MG63 (cell line): ENCODE measurements around the gene CYP4F8. TPM values are rescaled to one million over a fixed set of nuclear protein-coding genes. Genes with fewer than 3 reads are reported as not detected.
A peak's percentile ranks its signal among the peaks of the same experiment; 100 is the strongest.
"Not testable (repeated sequence)": the region's sequence is repeated elsewhere in the genome, so short reads cannot be mapped to it uniquely, and the experiment has no call there.

Source experiments
- DNase-seq: peaks from one replicate; pipeline ENCODE4 v3.0.0-alpha.2; 2020
- H3K27me3 ChIP-seq: fragments of 250-450 bp; sonication (Bioruptor Pico); 2 replicates; pipeline ENCODE4 v1.5.1; 2020; ENCODE audit warnings: mild to moderate bottlenecking, moderate library complexity
- H3K36me3 ChIP-seq: fragments of 250-450 bp; sonication (Bioruptor Pico); 2 replicates; pipeline ENCODE4 v1.5.1; 2020; ENCODE audit warnings: mild to moderate bottlenecking, moderate library complexity
- H3K4me3 ChIP-seq: fragments of 250-450 bp; sonication (Bioruptor Pico); 2 replicates; pipeline ENCODE4 v1.5.1; 2020; ENCODE audit warnings: mild to moderate bottlenecking, moderate library complexity
- H3K9me3 ChIP-seq: fragments of 250-450 bp; sonication (Bioruptor Pico); 2 replicates; pipeline ENCODE4 v1.5.1; 2020; ENCODE audit warnings: mild to moderate bottlenecking, moderate library complexity
- total RNA-seq: library from RNA; depleted of rRNA; stranded (reverse); fragments of >200 nt; shearing (Covaris generic); gene quantifications from 2 replicates; pipeline ENCODE4 v1.2.3, GENCODE V29; 2014; ENCODE audit warnings: low replicate concordance

The CYP4F8 gene
- total RNA-seq, 1 experiment from 2014 or later: not detected

DNA sequence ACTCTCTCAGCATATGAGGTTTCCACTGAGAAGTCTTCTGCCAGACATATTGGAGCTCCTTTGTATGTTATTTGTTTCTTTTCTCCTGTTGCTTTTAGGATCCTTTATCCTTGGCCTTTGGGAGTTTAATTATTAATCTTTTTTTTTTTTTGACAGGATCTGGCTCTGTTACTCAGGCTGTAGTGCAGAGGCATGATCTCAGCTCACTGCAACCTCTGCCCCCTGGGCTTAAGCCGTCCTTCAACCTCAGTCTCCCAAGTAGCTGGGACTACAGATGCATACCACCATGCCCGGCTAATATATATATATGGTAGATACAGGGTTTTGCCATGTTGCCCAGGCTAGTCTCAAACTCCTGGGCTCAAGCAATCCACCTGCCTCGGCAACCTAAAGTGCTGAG is 19.1 kb downstream of the CYP4F8 start:
- no peak for DNase-seq
- 0 out of 2 replicates have a peak, but pooled peaks cover 4% of the 10 kb centered on the region for H3K9me3 ChIP-seq
- no peaks in the 10 kb centered on the region for H3K36me3 ChIP-seq
- no peak overlapping the region for H3K4me3 ChIP-seq
- H3K27me3 ChIP-seq: no peaks in the 10 kb centered on the region; the same call in none of the 2 replicates

DNA sequence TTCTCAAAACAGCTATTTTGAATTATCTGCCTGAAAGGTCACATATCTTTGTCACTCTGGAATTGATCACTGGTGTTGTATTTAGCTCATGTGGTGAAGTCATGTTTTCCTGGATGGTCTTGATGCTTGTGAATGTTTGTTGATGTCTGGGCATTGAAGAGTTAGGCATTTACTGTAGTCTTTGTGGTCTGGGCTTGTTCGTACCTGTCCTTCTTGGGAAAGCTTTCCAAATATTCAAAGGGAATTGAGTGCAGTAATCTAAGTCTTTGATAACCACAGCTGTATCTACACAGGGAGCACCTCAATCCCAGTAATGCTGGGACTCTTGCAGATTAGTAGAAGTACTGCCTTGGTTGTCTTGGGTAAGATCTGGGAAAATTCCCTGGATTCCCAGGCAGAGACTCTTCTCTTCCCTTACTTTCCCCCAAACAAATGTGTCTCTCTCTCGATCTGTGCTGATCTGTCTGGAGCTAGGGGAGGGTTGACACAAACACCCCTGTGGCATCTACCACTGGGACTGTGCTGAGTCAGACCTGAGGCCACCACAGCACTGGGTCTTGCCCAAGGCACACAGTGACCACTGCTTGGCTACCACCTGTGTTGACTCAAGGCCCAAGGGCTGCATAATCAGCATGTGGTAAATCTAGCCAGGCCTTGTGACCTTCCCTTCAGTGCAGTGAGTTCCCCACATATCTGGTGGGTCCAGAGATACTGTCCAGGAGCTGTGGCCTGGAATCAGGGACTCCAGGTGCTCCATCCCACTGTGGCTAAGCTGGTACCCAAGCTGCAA is 20.2 kb downstream of the CYP4F8 start:
- no peak for DNase-seq
- H3K9me3 ChIP-seq: 0 out of 2 replicates have a peak, but pooled peaks cover 4% of the 10 kb centered on the region
- H3K36me3 ChIP-seq: no peaks in the 10 kb centered on the region
- no peaks in the 10 kb centered on the region; the same call in none of the 2 replicates for H3K27me3 ChIP-seq
- no peak overlapping the region for H3K4me3 ChIP-seq

GRCh38 chr19:15636026-15636425 is 21.0 kb downstream of the CYP4F8 start:
- DNase-seq: no peak
- Histone ChIP-seq H3K9me3 (0 out of 2 replicates have a peak, but pooled peaks cover 4% of the 10 kb centered on the region), H3K4me3 (no peak overlapping the region), H3K36me3 (no peaks in the 10 kb centered on the region), H3K27me3 (no peaks in the 10 kb centered on the region; the same call in none of the 2 replicates)

DNA sequence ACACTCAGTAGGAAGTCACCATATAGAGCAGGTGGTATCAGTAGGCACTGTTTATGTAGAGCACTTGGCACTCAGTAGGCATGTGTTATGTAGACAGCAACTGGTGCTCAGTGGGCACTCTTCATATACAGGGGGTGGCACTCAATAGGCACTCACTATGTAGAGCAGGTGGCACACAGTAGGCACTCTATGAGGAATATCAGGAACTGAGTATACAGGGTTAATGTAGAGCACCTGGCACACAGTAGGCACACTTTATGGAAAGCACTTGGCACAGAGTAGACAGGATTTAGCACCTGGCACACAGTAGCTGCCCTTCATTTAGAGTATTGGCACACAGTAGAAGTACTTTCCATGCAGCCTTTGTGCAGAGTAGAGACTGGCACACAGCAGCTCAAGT is 24.6 kb downstream of the CYP4F8 start:
- Histone ChIP-seq H3K9me3 (no peaks in the 10 kb centered on the region), H3K4me3 (no peak overlapping the region), H3K27me3 (no peaks in the 10 kb centered on the region; the same call in none of the 2 replicates), H3K36me3 (no peaks in the 10 kb centered on the region)
- DNase-seq: no peak

- Histone ChIP-seq H3K36me3 (no peaks in the 10 kb centered on the region), H3K27me3 (no peaks in the 10 kb centered on the region; the same call in none of the 2 replicates), H3K9me3 (no peaks in the 10 kb centered on the region), H3K4me3 (no peak within 1 kb of the TSS)
- peak; percentile 53 for DNase-seq
Measured at GRCh38 chr19:15640294-15640903, 25.4 kb downstream of the CYP4F8 start, which contains the start of gene CYP4F3. CYP4F3 (plus strand) TSS chr19:15640897; CDS start chr19:15641416, 519 bp downstream.

DNA sequence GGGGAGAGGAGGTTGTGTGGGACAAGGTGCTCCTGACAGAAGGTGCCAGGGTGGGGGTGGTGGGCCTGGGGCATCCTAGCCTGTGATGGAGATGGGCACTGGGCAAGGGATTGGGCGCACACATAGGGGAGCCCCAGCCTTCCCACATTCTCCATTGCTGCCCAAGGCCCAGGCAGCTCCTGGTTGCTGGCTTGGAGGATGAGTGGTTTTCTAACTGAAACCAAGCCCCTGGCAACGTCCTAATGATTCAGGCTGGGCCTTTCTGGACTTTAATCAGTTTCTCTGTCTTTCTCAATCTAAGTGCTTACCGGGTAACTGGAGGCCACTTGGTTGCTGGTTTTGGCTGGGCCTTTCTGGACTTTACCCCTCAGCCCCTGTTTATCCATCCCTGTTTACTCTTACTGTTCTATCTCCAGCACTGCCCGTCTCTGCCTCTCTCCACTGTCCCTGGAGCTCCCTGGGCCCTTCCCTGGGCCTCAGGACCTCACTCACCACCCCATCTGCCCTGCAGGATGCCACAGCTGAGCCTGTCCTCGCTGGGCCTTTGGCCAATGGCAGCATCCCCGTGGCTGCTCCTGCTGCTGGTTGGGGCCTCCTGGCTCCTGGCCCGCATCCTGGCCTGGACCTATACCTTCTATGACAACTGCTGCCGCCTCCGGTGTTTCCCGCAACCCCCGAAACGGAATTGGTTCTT is 26.0 kb downstream of the CYP4F8 start:
- no peak for DNase-seq
- Histone ChIP-seq H3K4me3 (no peak overlapping the region), H3K27me3 (no peaks in the 10 kb centered on the region; the same call in none of the 2 replicates), H3K36me3 (no peaks in the 10 kb centered on the region), H3K9me3 (no peaks in the 10 kb centered on the region)

DNA sequence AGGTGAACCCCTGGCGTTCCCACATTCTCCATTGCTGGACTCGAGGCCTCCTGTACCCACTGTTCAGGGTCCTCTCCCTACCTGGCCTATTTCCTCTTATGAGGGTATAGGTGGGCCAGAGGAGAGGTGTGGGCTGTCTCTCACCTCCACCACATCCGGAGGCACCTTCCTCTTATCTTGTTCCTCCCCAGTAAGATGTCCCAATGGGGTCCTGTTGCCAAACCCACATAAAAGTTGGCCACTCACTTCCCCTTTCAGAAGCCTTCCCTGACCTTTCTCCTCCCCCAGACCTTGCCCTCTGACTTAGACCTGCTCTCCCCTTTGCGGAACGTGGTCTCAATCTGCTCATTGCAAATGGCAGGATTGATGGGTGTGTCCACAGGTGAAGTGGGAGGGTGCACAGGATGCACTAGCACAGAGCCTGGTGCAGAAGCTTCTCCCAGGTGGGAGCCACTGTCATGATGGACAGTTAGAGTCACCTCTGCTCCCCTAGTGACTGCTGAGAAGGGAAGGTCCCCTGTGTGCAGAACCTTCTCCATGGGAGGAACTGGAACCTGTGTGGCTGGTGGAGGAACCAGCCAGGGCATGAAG is 27.0 kb downstream of the CYP4F8 start:
- Histone ChIP-seq H3K36me3 (no peaks in the 10 kb centered on the region), H3K27me3 (no peaks in the 10 kb centered on the region; the same call in 1 of the 2 replicates), H3K4me3 (no peak overlapping the region), H3K9me3 (no peaks in the 10 kb centered on the region)
- no peak for DNase-seq

- no peak for DNase-seq
- Histone ChIP-seq H3K4me3 (no peak overlapping the region), H3K9me3 (no peaks in the 10 kb centered on the region), H3K36me3 (no peaks in the 10 kb centered on the region), H3K27me3 (no peaks in the 10 kb centered on the region)
Measured at GRCh38 chr19:15642807-15643206, 27.8 kb downstream of the CYP4F8 start.

DNA sequence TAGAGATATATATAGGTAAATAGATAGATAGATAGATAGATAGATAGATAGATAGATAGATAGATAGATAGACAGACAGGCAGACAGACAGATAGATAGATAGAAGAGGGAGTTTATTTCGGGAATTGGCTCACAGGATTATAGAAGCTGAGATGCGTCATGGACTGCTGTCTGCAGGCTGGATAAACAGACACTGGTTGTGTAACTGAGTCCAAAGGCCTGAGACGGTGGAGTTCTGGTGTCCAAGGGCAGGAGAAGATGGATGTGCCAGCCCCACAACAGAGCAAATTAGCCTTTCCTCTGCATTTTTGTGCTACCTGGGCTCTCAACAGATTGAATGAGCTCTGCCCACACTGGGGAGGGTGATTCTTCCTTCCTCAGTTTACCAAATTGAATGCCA is 28.4 kb downstream of the CYP4F8 start:
- no peaks in the 10 kb centered on the region for H3K9me3 ChIP-seq
- DNase-seq: no peak
- H3K4me3 ChIP-seq: no peak overlapping the region
- no peaks in the 10 kb centered on the region for H3K36me3 ChIP-seq
- no peaks in the 10 kb centered on the region for H3K27me3 ChIP-seq

- H3K4me3 ChIP-seq: no peak overlapping the region
- H3K36me3 ChIP-seq: no peaks in the 10 kb centered on the region
- H3K9me3 ChIP-seq: no peaks in the 10 kb centered on the region
- DNase-seq: no peak
- H3K27me3 ChIP-seq: no peaks in the 10 kb centered on the region
Measured at GRCh38 chr19:15644066-15644741, 29.2 kb downstream of the CYP4F8 start.

DNA sequence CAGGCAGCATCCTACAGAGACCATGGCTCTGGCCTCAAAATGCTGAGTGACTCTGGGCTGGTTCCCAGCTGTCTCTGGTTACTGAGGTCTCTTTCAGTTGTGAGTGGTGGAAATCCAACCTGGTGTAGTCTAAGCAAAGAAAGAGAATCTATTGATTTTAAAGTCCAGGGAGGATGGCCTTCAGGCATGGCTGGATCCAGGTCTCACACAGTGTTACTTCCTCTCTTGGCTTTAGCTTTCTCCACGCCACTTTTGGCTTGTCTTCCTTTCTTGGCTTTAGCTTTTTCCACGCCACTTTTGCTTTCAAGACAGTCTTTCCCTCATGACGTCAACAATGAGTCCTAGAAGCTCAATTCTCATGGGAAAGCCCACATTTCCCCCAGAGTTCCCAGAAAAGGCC is 29.8 kb downstream of the CYP4F8 start:
- no peak for DNase-seq
- no peaks in the 10 kb centered on the region for H3K27me3 ChIP-seq
- no peak overlapping the region for H3K4me3 ChIP-seq
- no peaks in the 10 kb centered on the region for H3K9me3 ChIP-seq
- H3K36me3 ChIP-seq: no peaks in the 10 kb centered on the region

DNA sequence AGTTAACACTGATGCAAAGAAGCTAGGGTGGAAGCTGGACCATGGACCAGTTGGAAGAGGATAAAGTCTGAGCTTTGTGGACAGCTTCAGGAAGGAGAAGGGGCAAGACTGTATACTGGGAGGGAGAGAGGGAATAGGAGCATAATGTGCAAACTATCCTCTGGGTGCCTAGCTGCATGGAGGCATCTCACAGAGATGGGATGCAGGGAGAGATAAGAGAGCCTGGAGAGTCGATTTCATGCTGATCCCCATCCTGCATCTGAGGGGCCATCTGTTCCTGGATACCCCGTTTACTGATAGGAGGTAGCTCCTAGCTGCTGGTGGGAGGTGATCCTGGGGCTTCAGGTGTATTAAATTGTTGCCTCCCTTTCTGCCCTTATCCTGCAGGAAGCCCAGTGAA is 34.5 kb downstream of the CYP4F8 start:
- no peaks in the 10 kb centered on the region for H3K9me3 ChIP-seq
- H3K36me3 ChIP-seq: no peaks in the 10 kb centered on the region
- no peak for DNase-seq
- H3K27me3 ChIP-seq: peaks cover 4% of the 10 kb centered on the region
- no peak overlapping the region for H3K4me3 ChIP-seq

- not testable (repeated sequence) for H3K27me3 ChIP-seq, H3K4me3 ChIP-seq, H3K9me3 ChIP-seq, DNase-seq, H3K36me3 ChIP-seq
Measured at GRCh38 chr19:15650123-15650522, 35.1 kb downstream of the CYP4F8 start.

- H3K27me3 ChIP-seq: peaks cover 20% of the 10 kb centered on the region
- no peak for DNase-seq
- H3K36me3 ChIP-seq: no peaks in the 10 kb centered on the region
- no peaks in the 10 kb centered on the region for H3K9me3 ChIP-seq
- no peak overlapping the region for H3K4me3 ChIP-seq
Measured at GRCh38 chr19:15651791-15652190, 36.8 kb downstream of the CYP4F8 start.

DNA sequence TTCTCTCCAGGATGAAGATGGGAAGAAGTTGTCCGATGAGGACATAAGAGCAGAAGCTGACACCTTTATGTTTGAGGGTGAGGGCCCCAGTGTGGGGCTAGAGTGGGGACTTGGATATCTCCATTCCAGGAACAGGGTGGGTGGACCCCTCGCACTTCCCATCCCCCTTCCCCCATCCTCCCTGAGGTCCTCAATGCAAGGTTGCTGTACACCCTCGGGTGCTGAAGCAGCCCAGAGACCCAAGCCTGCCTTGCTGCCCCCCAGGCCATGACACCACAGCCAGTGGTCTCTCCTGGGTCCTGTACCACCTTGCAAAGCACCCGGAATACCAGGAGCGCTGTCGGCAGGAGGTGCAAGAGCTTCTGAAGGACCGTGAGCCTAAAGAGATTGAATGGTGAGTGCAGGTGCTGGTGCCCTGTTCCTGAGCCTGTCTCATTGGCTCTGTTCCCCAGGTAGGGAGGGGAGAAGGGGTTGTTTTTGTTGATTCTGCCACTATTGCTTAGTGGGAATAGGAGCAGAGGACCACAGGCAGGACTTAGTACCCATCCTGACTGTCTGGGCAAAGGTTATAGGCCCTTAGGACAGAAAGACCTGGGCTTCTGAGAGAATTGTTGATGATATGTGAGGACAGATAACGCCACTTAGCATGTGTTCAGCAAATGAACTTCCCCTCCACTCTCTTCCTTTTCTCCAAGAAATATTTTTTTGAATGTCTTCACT is 37.7 kb downstream of the CYP4F8 start:
- H3K9me3 ChIP-seq: no peaks in the 10 kb centered on the region
- no peak for DNase-seq
- peaks cover 27% of the 10 kb centered on the region for H3K27me3 ChIP-seq
- H3K36me3 ChIP-seq: no peaks in the 10 kb centered on the region
- no peak overlapping the region for H3K4me3 ChIP-seq

- no peak overlapping the region for H3K4me3 ChIP-seq
- DNase-seq: no peak
- H3K27me3 ChIP-seq: peaks cover 30% of the 10 kb centered on the region
- H3K9me3 ChIP-seq: no peaks in the 10 kb centered on the region
- H3K36me3 ChIP-seq: no peaks in the 10 kb centered on the region
Measured at GRCh38 chr19:15656467-15656866, 41.4 kb downstream of the CYP4F8 start.
